Hindlimb muscle (tissue), 1 donor: ENCODE measurements around the gene NKX2-8. TPM values are rescaled to one million over a fixed set of nuclear protein-coding genes. Genes with fewer than 3 reads are reported as not detected.
A peak's percentile ranks its signal among the peaks of the same experiment; 100 is the strongest.
"Not testable (repeated sequence)": the region's sequence is repeated elsewhere in the genome, so short reads cannot be mapped to it uniquely, and the experiment has no call there.

Source experiments
- DNase-seq: peaks from one replicate; pipeline ENCODE4 v3.0.0-alpha.2; 2013
- polyA plus RNA-seq: library from polyadenylated mRNA; unstranded; fragments of 120-200 nt; gene quantifications from one replicate; pipeline ENCODE4 v1.2.1, GENCODE V29; 2013; ENCODE audit not compliant: insufficient read length

The NKX2-8 gene
- polyA plus RNA-seq, 1 donor: not detected

DNA sequence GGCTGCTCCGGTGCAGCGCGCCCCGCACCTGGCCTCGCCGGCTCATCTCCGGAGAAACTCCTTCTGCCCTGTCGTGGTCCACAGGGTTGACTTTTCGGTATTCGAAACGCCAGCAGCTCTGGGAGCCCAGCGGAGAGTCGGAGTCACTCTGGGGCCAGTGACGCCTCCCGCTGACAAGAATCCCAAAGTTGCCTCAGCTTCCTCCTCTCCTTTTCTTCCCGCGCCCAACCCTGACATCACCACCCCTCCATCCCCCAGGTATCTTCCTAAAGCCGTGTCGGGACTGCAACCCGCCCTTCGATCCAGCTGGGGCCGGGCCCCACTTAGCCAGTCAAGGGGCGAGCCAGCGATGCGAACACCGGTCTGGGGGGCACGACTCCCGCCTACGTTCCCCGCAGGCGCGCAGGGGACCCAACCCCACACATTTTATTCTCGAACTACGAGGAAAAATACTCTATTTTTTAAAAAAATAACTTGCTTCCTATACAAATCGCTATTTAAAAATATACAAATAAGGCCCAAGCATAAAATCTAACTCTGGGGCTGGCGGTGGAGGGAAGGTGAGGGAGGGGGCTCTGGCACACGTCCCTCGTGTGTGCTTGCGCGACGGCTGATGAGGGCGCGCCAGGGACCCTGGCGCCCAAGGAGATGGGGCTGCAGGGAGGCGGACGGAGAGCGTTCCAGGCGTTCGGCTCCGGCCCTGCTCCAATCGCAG is 2.1 kb downstream of the NKX2-8 start:
- DNase-seq: no peak

DNA sequence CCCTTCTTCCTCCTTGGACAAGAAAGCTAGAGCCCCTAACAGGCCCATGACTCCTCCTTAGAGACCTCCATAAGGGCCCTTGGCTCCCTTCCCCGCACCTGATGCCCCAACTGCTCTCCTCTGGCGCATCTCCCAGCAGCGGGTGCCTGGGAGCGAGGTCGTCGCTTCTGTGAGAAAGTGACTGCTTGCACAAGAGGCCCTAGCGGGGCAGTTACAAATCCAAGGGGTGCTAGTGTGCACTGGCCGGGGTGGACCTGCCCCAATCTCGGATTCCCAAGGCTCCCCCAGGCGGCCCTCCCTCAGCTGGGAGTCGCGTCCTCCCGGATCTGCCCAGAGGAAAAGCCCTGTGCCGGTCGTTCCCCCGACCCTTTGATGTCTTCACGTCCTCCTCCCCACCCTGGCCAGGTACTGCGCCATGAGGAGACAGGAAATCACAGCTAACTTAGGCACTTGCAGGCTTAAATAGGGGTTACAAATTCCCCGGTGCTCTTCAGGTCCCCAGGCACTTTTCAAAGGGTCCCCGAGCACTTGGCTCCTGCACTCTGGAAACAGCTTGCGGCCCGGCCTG is 2.8 kb downstream of the NKX2-8 start:
- DNase-seq: no peak

DNA sequence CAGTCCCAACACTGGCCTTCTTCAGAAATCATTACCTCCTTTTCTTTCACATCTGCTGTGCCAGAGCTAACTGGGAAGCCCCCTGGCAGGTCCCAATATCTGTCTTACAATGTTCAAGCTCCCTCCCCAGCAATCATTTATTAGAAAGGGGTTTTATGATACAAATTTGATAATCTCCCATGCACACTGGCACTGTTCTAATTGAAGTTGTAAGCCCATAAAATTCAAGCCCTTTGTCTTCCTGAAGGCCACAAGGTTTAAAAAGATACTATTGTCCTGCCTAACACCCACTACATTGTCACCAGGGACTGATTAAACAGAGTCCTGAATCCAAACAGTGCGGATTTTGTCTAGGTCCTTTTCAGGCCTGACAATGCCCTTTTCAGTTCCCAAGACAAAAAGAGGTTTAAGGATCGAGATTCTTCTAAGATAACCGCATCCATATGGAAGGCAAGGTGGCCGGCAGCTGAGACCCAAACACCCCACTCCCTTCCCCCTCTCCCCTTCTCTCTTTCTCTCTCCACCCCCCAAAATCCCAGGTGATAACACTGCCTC is 3.3 kb downstream of the NKX2-8 start:
- no peak for DNase-seq

DNA sequence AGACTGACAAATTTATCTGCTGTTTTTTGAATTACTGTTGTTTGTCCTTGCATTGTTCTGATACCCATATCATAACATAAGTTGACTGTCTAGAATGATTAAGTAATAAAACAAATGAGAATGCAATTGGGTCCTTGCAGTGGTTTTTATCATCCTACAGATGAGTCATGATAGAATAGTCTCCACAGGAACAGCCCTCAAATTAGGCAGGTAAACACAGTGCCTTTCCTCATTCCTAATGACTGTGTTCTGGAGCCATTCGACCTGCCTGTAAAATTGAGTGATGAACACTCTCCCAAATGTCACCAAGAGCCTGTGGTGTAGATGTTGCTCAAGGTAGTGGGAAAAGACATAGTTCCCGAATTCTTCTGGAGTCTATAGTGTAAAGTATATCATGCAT is 12.3 kb downstream of the NKX2-8 start:
- no peak for DNase-seq

DNA sequence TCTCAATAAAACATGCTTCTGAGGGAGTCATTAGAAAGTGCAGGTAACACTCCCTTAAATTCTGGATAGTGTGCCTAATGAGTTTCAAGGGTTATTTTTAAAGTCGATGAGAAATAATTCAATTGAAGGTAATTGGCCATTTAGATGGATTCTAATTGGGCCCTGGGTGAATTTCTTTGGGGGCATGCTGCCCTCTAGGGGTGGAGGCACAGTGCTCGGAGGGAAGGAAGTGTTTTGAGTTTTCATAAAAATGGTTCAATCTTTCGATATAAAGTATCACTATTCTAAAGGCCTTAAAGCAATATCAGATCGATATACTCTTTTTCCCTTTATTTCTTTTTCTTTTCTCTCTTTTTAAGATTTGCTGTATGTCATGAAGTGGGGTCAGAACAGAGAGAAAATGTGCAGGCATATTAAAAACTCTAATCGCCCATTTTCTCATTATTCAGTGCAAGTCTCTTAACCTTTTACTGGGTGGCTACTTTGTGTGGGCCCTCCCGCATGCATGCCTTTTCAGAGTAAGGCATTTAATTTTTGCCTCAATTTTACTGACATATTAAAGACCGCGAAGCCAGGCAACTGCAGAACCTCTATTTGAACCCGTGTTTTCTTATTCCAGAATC is 25.5 kb downstream of the NKX2-8 start:
- no peak for DNase-seq

DNA sequence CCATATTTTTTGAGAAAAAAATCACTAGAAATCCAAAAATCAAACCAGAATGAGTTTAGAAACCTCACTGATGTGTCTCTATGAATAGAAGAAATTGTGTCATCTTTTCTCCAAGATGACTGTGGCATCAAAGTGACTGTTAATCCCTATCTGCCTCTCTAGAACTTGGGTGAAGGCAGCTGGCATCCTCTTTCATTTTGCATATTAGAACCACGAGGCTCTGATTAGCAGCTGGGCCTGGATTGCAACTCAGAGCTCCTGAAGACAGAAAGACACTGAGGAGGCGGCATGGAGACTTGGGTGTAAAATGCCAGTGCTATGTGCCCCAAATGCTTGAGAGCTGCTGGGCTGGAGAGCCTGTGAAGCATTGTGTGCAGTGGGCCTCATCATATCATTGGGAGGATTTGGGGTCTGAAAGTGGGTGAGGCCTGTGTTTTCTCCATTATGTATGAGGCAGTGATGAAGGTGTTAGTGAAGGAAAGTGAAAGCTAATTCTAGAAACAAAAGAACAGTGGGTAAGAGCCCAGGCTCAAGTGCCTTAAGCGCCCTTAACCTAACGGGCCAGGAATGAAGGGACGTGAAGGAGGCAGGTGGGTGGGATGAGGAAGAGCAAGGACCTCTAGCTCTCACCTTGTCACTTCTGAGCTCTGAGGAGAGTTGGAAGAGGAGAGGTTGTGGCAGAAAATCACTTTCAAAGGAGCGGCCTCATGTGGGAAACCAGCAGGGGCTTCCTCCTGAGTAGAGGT is 26.2 kb downstream of the NKX2-8 start:
- DNase-seq: no peak

DNA sequence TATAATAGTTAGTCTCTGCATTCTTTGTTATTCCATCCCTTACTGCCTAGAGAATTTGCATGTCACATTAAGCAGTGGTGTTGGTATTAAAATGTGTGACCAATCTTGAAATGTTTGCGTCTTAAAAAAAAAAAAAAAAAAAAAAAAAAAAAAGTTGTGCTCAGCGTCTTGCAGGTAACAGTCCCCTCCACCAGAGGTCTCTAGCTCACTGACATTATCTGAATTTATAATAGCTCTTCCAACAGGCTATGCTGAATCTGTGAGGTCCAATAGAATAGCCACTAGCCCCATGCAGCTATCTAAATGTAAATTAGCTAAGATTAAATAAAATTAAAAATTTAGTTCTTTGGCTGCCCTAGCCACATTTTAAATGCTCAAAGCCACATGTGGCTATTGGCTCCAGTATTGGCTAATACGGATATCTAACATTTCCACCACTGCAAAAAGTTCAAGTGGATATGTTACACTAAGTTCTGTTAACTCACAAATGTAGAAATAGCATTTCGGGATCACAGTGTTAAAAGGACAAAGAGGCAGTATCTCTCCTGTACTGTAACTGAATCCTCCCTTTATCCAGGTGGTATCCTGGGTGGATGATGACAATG is 28.7 kb downstream of the NKX2-8 start:
- peak; percentile 23 for DNase-seq

DNA sequence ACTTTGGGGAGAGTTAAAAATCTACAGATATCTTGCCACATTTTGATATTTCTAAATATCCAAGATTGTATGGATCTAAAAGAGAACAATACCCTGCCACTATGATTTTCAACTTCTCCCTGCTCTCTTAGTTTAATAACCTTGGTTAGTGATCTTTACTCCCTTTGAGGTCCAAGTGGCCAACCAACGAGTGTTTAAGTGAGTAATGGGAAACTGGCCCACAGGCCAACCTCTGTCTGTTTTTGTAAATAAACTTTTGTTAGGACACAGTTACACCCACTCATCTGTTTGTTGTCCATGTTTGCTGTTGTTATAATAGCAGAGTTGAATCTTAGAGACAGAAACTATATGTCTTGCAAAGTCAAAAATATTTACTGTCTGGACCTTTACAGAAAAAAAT is 31.5 kb downstream of the NKX2-8 start:
- DNase-seq: no peak

DNA sequence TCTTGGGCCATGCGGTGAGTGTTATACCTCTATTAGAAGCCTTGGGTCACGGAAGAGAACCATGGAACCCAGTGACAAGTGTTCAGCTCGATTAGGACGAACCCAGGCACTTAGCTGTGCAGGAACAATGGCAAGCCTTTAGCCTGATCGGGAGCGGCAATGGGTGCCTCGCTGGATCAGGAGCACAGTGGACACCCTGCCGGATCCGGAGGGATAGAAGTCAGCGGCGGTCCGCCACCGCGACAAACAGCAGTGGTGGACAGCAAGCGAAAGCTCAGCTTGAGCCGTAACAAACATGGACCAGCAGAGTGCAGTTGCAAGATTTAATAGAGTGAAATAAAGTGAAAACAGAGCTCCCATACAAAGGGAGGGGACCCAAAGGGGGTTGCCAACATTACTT is 38.1 kb downstream of the NKX2-8 start:
- not testable (repeated sequence) for DNase-seq

DNA sequence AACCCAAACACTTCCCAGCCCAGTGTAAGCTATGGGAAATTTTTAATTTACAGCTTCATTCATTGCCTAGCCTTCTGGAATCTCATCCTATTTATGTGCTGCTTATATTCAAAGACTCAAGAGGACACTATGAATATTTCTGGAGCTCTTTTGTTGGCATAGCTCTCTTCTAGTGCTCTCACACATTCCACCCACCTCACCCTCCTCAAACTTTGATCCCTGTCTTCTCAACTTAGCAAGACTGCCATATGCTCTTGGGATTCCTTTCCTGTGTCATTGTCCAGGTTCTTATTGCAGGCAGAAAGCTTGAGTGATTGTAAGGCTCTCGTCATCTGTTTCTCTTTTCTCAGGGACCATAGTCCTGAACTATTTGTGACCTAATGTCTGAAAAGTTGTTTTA is 44.4 kb downstream of the NKX2-8 start:
- no peak for DNase-seq

Other genes starting within 250 kb of the NKX2-8 start
- gene NKX2-1, start 62.4 kb downstream of the NKX2-8 start, polyA plus RNA-seq: not detected
- gene PAX9, start 79.2 kb upstream of the NKX2-8 start, polyA plus RNA-seq: 0.23 TPM